Kasumi-1 (cell line): Measurements from ENCODE around the gene TOPORS.

ENCODE experiments used
- DNase-seq, 2 experiments: peaks; one replicate each; lab custom pipeline; 2025; lab: John Stamatoyannopoulos, UW

TOPORS gene

DNA sequence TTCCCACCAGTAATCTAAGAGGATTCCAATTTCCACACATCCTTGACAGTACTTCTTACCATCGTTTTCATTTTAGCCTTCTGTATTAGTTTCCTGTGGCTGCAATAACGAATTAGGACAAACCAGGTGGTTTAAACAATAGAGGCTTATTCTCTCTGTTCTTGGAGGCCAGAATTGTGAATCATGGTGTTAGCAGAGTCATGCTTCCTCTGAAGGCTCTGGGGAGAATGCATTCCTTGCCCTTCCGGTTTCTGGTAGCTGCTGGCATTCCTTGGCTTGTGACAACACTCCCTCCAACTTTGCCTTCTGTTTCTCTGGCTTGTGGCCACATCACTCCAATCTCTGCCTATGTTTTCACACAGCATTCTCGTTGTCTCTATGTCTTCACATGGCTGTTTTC lies 49.9 kb downstream of the TOPORS start:
- no peak for DNase-seq

GRCh38 chr9:32501868-32502267 lies 50.5 kb downstream of the TOPORS start:
- no peak for DNase-seq

- no peak for DNase-seq
Observed at GRCh38 chr9:32500768-32501167, 51.6 kb downstream of the TOPORS start.

DNA sequence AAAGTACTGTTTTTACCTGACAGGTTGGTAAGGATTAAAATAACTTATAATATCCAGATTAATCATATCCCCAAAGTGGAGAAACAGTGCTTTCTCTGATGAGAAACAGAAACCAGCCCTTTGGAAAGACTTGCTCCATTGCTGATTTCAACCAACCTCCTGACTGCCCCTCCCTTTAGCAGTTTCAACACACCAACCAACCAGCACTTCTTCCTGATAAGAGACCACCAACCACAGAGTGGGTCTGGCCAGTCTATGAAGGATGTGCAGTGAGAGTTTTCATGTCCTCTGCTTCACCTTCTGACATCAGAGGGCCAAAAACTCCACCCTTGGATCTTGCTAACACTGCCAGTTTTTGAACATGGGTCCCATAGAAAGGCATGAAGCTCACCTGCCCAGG lies 54.5 kb downstream of the TOPORS start:
- DNase-seq = no peak

GRCh38 chr9:32490601-32491000 lies 61.8 kb downstream of the TOPORS start:
- no peak for DNase-seq
